Thyroid gland (tissue), 4 donors: ENCODE data around the gene SLC3A2.

Experiments used
- POLR2A ChIP-seq, 2 donors: fragments of 450-650 bp; IDR thresholded peaks; one replicate each; pipeline ENCODE4 v1.6.1; 2017; ENCODE audit warnings: antibody characterized with exemption in 2 of 2, mild to moderate bottlenecking in 2 of 2, moderate library complexity in 1 of 2
- TF ChIP-seq, protein P1 (sequence below), 6 experiments: fragments of 200-600 bp in 3 of 6; fragments of 450-650 bp in 3 of 6; sonication (generic) in 3 of 6; IDR thresholded peaks; one replicate each; pipeline ENCODE4 v1.5.1; 2016 to 2019; ENCODE audit warnings: antibody characterized with exemption in 6 of 6, mild to moderate bottlenecking in 2 of 6, inconsistent platforms in 1 of 6, moderate library complexity in 1 of 6

DNA sequence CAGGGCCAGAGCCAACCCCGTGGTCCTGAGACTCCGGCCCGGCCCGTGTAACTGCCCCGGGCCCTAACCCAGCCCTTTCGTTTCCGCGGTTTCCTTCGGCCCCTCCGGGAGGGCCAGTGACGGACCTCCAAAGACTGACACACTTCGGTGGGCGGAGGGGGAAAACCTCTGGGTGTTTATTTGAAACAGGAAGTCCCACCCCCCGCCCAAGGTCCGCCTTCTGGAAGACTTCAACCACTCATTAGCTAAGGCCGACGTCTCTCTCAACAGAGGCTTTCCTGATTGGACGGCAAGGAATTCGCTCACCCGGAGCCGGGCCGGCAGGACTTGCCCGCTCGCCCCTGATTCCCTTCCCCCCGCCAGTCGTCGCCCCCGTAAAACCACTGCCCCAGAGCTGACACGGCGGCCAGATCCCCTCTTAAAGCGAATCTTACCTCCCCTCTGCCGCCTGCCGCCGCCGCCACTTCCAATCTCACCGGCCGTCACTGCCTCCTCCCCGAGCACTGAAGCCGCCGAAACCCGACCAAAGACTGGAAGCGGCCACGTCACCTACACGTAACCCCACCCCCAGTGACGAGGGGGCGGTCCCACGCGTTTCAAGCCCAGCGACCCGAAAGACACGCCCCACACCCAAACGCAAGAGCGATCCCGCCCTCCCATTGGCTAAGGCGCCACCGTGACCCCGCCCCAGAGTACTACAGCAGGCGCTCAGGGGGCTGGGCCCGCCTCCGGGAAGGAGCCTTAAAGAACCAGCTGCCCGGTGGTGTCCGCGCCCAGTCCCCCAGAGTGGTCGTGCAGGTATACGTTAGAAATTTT, 49.0 kb upstream of the SLC3A2 start, which contains the start of gene STX5:
- TF ChIP-seq, protein P1, sequence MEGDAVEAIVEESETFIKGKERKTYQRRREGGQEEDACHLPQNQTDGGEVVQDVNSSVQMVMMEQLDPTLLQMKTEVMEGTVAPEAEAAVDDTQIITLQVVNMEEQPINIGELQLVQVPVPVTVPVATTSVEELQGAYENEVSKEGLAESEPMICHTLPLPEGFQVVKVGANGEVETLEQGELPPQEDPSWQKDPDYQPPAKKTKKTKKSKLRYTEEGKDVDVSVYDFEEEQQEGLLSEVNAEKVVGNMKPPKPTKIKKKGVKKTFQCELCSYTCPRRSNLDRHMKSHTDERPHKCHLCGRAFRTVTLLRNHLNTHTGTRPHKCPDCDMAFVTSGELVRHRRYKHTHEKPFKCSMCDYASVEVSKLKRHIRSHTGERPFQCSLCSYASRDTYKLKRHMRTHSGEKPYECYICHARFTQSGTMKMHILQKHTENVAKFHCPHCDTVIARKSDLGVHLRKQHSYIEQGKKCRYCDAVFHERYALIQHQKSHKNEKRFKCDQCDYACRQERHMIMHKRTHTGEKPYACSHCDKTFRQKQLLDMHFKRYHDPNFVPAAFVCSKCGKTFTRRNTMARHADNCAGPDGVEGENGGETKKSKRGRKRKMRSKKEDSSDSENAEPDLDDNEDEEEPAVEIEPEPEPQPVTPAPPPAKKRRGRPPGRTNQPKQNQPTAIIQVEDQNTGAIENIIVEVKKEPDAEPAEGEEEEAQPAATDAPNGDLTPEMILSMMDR (IDR thresholded peaks at IDR 0.05), result peak in 1 of 6 experiments; percentile 8
- TF ChIP-seq POLR2A (IDR thresholded peaks at IDR 0.05), result peak; percentile 55 to 92
